ENCODE measurements around the gene TRAPPC3L. TPM values are rescaled to one million over a fixed set of nuclear protein-coding genes. Genes with fewer than 3 reads are reported as not detected.

The TRAPPC3L gene
- total and polyA plus RNA-seq, 2 donors = 0.05 to 0.42 TPM

Other genes starting within 250 kb of the TRAPPC3L start
- gene DSE, start 174.7 kb downstream of the TRAPPC3L start, total RNA-seq = 76.5 TPM
- gene DSE, start 174.7 kb downstream of the TRAPPC3L start, polyA plus RNA-seq = 18.4 TPM
- 9.5 TPM for gene CALHM6, start 84.3 kb downstream of the TRAPPC3L start, total RNA-seq
- gene CALHM6, start 84.3 kb downstream of the TRAPPC3L start, polyA plus RNA-seq = 7.1 TPM
- gene CALHM5, start 34.0 kb downstream of the TRAPPC3L start, total RNA-seq = 8.6 TPM
- 1.7 TPM for gene CALHM5, start 34.0 kb downstream of the TRAPPC3L start, polyA plus RNA-seq
- gene CALHM4, start 8.1 kb upstream of the TRAPPC3L start, total RNA-seq = not detected
- not detected for gene CALHM4, start 8.1 kb upstream of the TRAPPC3L start, polyA plus RNA-seq
- 37.1 TPM for gene RWDD1, start 25.8 kb upstream of the TRAPPC3L start, total RNA-seq
- gene RWDD1, start 25.8 kb upstream of the TRAPPC3L start, polyA plus RNA-seq = 62.1 TPM
- 0.90 TPM for gene RSPH4A, start 70.8 kb upstream of the TRAPPC3L start, total RNA-seq
- gene RSPH4A, start 70.8 kb upstream of the TRAPPC3L start, polyA plus RNA-seq = 0.28 TPM
- 24.0 TPM for gene ZUP1, start 123.1 kb upstream of the TRAPPC3L start, total RNA-seq
- 5.3 TPM for gene ZUP1, start 123.1 kb upstream of the TRAPPC3L start, polyA plus RNA-seq
- 38.8 TPM for gene KPNA5, start 135.5 kb upstream of the TRAPPC3L start, total RNA-seq
- 5.6 TPM for gene KPNA5, start 135.5 kb upstream of the TRAPPC3L start, polyA plus RNA-seq
- gene FAM162B, start 220.0 kb upstream of the TRAPPC3L start, total RNA-seq = 12.0 TPM
- gene FAM162B, start 220.0 kb upstream of the TRAPPC3L start, polyA plus RNA-seq = 16.1 TPM